Muscle layer of colon (tissue), 2 donors: ENCODE measurements around the gene FAM89B.

ENCODE experiments used
- H3K27ac ChIP-seq: one replicate; pipeline ENCODE4 v1.7.0; 2013; ENCODE audit warnings: low read depth, mild to moderate bottlenecking, low read length, moderate library complexity
- H3K27me3 ChIP-seq, 2 donors: one replicate each; pipeline ENCODE4 v1.7.0; 2013; ENCODE audit warnings: low read length in 2 of 2, mild to moderate bottlenecking in 2 of 2; ENCODE audit not compliant: insufficient read depth in 2 of 2, control insufficient read depth in 1 of 2
- H3K36me3 ChIP-seq: one replicate; pipeline ENCODE4 v1.7.0; 2013; ENCODE audit warnings: mild to moderate bottlenecking, low read length; ENCODE audit not compliant: insufficient read depth
- H3K4me1 ChIP-seq: one replicate; pipeline ENCODE4 v1.7.0; 2013; ENCODE audit warnings: mild to moderate bottlenecking, low read length; ENCODE audit not compliant: insufficient read depth
- H3K4me3 ChIP-seq, 2 donors: one replicate each; pipeline ENCODE4 v1.7.0; 2013; ENCODE audit warnings: low read length in 2 of 2, low read depth in 1 of 2, mild to moderate bottlenecking in 1 of 2, moderate library complexity in 1 of 2
- H3K9ac ChIP-seq: one replicate; pipeline ENCODE4 v1.7.0; 2013; ENCODE audit warnings: low read length
- H3K9me3 ChIP-seq: one replicate; pipeline ENCODE4 v1.7.0; 2013; ENCODE audit warnings: mild to moderate bottlenecking, low read length
- donor health status: abdominal sarcoma.
- donor health status: Adenocarcinoma of cecum.

FAM89B gene

GRCh38 chr11:65621460-65621859 is 49.1 kb downstream of the FAM89B start:
- no peak overlapping the region for H3K27ac ChIP-seq
- H3K27me3 ChIP-seq, result no peaks in the 10 kb centered on the region
- no peak overlapping the region for H3K4me3 ChIP-seq
- no peak overlapping the region for H3K9ac ChIP-seq
- H3K36me3 ChIP-seq, result peaks cover 77% of the 10 kb centered on the region
- peaks cover 12% of the 10 kb centered on the region for H3K4me1 ChIP-seq
- no peaks in the 10 kb centered on the region for H3K9me3 ChIP-seq

GRCh38 chr11:65622011-65622410 is 49.7 kb downstream of the FAM89B start:
- Histone ChIP-seq H3K36me3 (peaks cover 79% of the 10 kb centered on the region), H3K4me1 (peaks cover 6% of the 10 kb centered on the region)

GRCh38 chr11:65623177-65623576 is 50.8 kb downstream of the FAM89B start:
- no peaks in the 10 kb centered on the region for H3K27me3 ChIP-seq
- peaks cover 79% of the 10 kb centered on the region for H3K36me3 ChIP-seq
- no peaks in the 10 kb centered on the region for H3K4me1 ChIP-seq
- no peak overlapping the region for H3K27ac ChIP-seq
- H3K9ac ChIP-seq, result no peak overlapping the region
- no peaks in the 10 kb centered on the region for H3K9me3 ChIP-seq
- no peak overlapping the region for H3K4me3 ChIP-seq

More at GRCh38 chr11:65622011-65622410, 49.7 kb downstream of the FAM89B start:
- H3K9ac ChIP-seq, result no peak overlapping the region
- no peaks in the 10 kb centered on the region for H3K27me3 ChIP-seq
- H3K27ac ChIP-seq, result no peak overlapping the region
- no peaks in the 10 kb centered on the region for H3K9me3 ChIP-seq
- no peak overlapping the region for H3K4me3 ChIP-seq
